CD4-positive, alpha-beta T cell treated with Interferon gamma for 1 hour (primary cell): ENCODE data around the gene SLC5A4.
A peak's percentile ranks its signal among the peaks of the same experiment; 100 is the strongest.

Source experiments
- DNase-seq: peaks from one replicate; pipeline ENCODE4 v3.0.0-alpha.2; 2020

Gene SLC5A4

GRCh38 chr22:32226326-32227104, 28.6 kb downstream of the SLC5A4 start:
- no peak for DNase-seq

GRCh38 chr22:32222991-32223390, 32.2 kb downstream of the SLC5A4 start:
- no peak for DNase-seq

- DNase-seq = no peak
These were observed 36.1 kb downstream of the SLC5A4 start for GRCh38 chr22:32219026-32219425.

- DNase-seq = peak; percentile 50
These were observed 36.7 kb downstream of the SLC5A4 start for GRCh38 chr22:32218470-32218869.

- DNase-seq = no peak
These were observed 37.7 kb downstream of the SLC5A4 start for GRCh38 chr22:32217465-32217864.

- no peak for DNase-seq
These were observed 38.2 kb downstream of the SLC5A4 start for GRCh38 chr22:32216911-32217310.

- DNase-seq = no peak
These were observed 44.1 kb downstream of the SLC5A4 start for GRCh38 chr22:32211011-32211410.

- DNase-seq = no peak
These were observed 46.5 kb downstream of the SLC5A4 start for GRCh38 chr22:32208681-32209080.

GRCh38 chr22:32207971-32208480, 47.1 kb downstream of the SLC5A4 start:
- DNase-seq = no peak

- DNase-seq = peak; percentile 24
These were observed 48.1 kb downstream of the SLC5A4 start for GRCh38 chr22:32206774-32207758.

- no peak for DNase-seq
These were observed 49.0 kb downstream of the SLC5A4 start for GRCh38 chr22:32205974-32206773.

GRCh38 chr22:32204856-32205722, 50.1 kb downstream of the SLC5A4 start, which contains the start of gene RFPL2:
Gene RFPL2, minus strand, starts transcription at chr22:32205073. Its CDS starts 2,622 bp downstream, at chr22:32202451.
- no peak for DNase-seq

- no peak for DNase-seq
These were observed 50.9 kb downstream of the SLC5A4 start for GRCh38 chr22:32204040-32204855.

GRCh38 chr22:32203181-32204039, 51.7 kb downstream of the SLC5A4 start:
- no peak for DNase-seq

- peak; percentile 36 for DNase-seq
These were observed 52.5 kb downstream of the SLC5A4 start for GRCh38 chr22:32202539-32203180.

- no peak for DNase-seq
These were observed 53.0 kb downstream of the SLC5A4 start for GRCh38 chr22:32202161-32202538.

- DNase-seq = no peak
These were observed 54.4 kb downstream of the SLC5A4 start for GRCh38 chr22:32200752-32201151.

- no peak for DNase-seq
These were observed 55.2 kb downstream of the SLC5A4 start for GRCh38 chr22:32199961-32200360.

GRCh38 chr22:32199341-32199740, 55.8 kb downstream of the SLC5A4 start:
- DNase-seq = no peak
